ENCODE measurements around the gene CWC27.
"Not testable (repeated sequence)": the region's sequence is repeated elsewhere in the genome, so short reads cannot be mapped to it uniquely, and the experiment has no call there.

CWC27 gene

GRCh38 chr5:64827703-64828102 lies 59.0 kb downstream of the CWC27 start:
- POLR2A ChIA-PET = no interaction called here
- CTCF ChIA-PET = no interaction called here
- TF ChIP-seq NFRKB (IDR thresholded peaks at IDR 0.05) (no peak), L3MBTL2 (conservative IDR thresholded peaks at IDR 0.05) (no peak), CTBP1 (IDR thresholded peaks at IDR 0.05; ENCODE audit: borderline replicate concordance) (no peak)
- DNase-seq (ENCODE audit: extremely low spot score) = no peak

GRCh38 chr5:64830650-64831049 lies 61.9 kb downstream of the CWC27 start:
- CTCF ChIA-PET; DNase-seq (ENCODE audit: extremely low spot score); POLR2A ChIA-PET: not testable (repeated sequence)

GRCh38 chr5:64831996-64832395 lies 63.3 kb downstream of the CWC27 start:
- ChIA-PET POLR2A (no interaction called here), CTCF (no interaction called here)
- no peak for TF ChIP-seq BHLHE40 (IDR thresholded peaks at IDR 0.05; ENCODE audit: borderline replicate concordance)
- TF ChIP-seq PKNOX1 (IDR thresholded peaks at IDR 0.05) = no peak
- TF ChIP-seq LEF1 (IDR thresholded peaks at IDR 0.05; ENCODE audit: borderline replicate concordance) = no peak
- no peak for TF ChIP-seq HDGF (IDR thresholded peaks at IDR 0.05; ENCODE audit: borderline replicate concordance)
- no peak for TF ChIP-seq FOXK2 (IDR thresholded peaks at IDR 0.05)
- no peak for TF ChIP-seq ARNT (IDR thresholded peaks at IDR 0.05)
- no peak for TF ChIP-seq NFRKB (IDR thresholded peaks at IDR 0.05)
- no peak for TF ChIP-seq TARDBP (IDR thresholded peaks at IDR 0.05)
- TF ChIP-seq CTBP1 (IDR thresholded peaks at IDR 0.05; ENCODE audit: borderline replicate concordance) = no peak
- TF ChIP-seq L3MBTL2 (conservative IDR thresholded peaks at IDR 0.05) = no peak
- TF ChIP-seq SP1 (IDR thresholded peaks at IDR 0.05) = no peak
- no peak for TF ChIP-seq ZNF384 (IDR thresholded peaks at IDR 0.05)
- no peak for TF ChIP-seq FOXM1 (IDR thresholded peaks at IDR 0.05; ENCODE audit: borderline replicate concordance)
- no peak for TF ChIP-seq SUZ12 (IDR thresholded peaks at IDR 0.05)
- DNase-seq (ENCODE audit: extremely low spot score) = no peak

GRCh38 chr5:64834037-64834436 lies 65.3 kb downstream of the CWC27 start:
- DNase-seq (ENCODE audit: extremely low spot score) = no peak
- CTCF ChIA-PET = no interaction called here
- POLR2A ChIA-PET = no interaction called here
- no peak for TF ChIP-seq FOXK2 (IDR thresholded peaks at IDR 0.05)
- TF ChIP-seq NFRKB (IDR thresholded peaks at IDR 0.05) = no peak
- TF ChIP-seq CTBP1 (IDR thresholded peaks at IDR 0.05; ENCODE audit: borderline replicate concordance) = no peak
- TF ChIP-seq ELF4 (IDR thresholded peaks at IDR 0.05) = no peak
- no peak for TF ChIP-seq L3MBTL2 (conservative IDR thresholded peaks at IDR 0.05)
- no peak for TF ChIP-seq FOXM1 (IDR thresholded peaks at IDR 0.05; ENCODE audit: borderline replicate concordance)
- no peak for TF ChIP-seq ZNF384 (IDR thresholded peaks at IDR 0.05)
- TF ChIP-seq TARDBP (IDR thresholded peaks at IDR 0.05) = no peak
- TF ChIP-seq PKNOX1 (IDR thresholded peaks at IDR 0.05) = no peak
- TF ChIP-seq SUZ12 (IDR thresholded peaks at IDR 0.05) = no peak

- DNase-seq (ENCODE audit: extremely low spot score) = no peak
- ChIA-PET POLR2A (no interaction called here), CTCF (no interaction called here)
- TF ChIP-seq SP1 (IDR thresholded peaks at IDR 0.05) (no peak), PKNOX1 (IDR thresholded peaks at IDR 0.05) (no peak), TARDBP (IDR thresholded peaks at IDR 0.05) (no peak), SUZ12 (IDR thresholded peaks at IDR 0.05) (no peak), HDGF (IDR thresholded peaks at IDR 0.05; ENCODE audit: borderline replicate concordance) (no peak), CTBP1 (IDR thresholded peaks at IDR 0.05; ENCODE audit: borderline replicate concordance) (no peak), ARNT (IDR thresholded peaks at IDR 0.05) (no peak), BHLHE40 (IDR thresholded peaks at IDR 0.05; ENCODE audit: borderline replicate concordance) (no peak), FOXK2 (IDR thresholded peaks at IDR 0.05) (no peak), NFRKB (IDR thresholded peaks at IDR 0.05) (no peak), FOXM1 (IDR thresholded peaks at IDR 0.05; ENCODE audit: borderline replicate concordance) (no peak), FOXA1 (IDR thresholded peaks at IDR 0.05) (no peak), ELF4 (IDR thresholded peaks at IDR 0.05) (no peak), ZNF384 (IDR thresholded peaks at IDR 0.05) (no peak), L3MBTL2 (conservative IDR thresholded peaks at IDR 0.05) (no peak)
Observed at GRCh38 chr5:64834611-64835010, 65.9 kb downstream of the CWC27 start.

- TF ChIP-seq HDGF (IDR thresholded peaks at IDR 0.05; ENCODE audit: borderline replicate concordance) (no peak), SP1 (IDR thresholded peaks at IDR 0.05) (no peak), FOXM1 (IDR thresholded peaks at IDR 0.05; ENCODE audit: borderline replicate concordance) (no peak), BHLHE40 (IDR thresholded peaks at IDR 0.05; ENCODE audit: borderline replicate concordance) (no peak), FOXK2 (IDR thresholded peaks at IDR 0.05) (no peak), NFRKB (IDR thresholded peaks at IDR 0.05) (no peak), PKNOX1 (IDR thresholded peaks at IDR 0.05) (no peak), LEF1 (IDR thresholded peaks at IDR 0.05; ENCODE audit: borderline replicate concordance) (no peak), ARNT (IDR thresholded peaks at IDR 0.05) (no peak), SUZ12 (IDR thresholded peaks at IDR 0.05) (no peak), FOXA1 (IDR thresholded peaks at IDR 0.05) (no peak)
- DNase-seq (ENCODE audit: extremely low spot score) = no peak
- ChIA-PET CTCF (no interaction called here), POLR2A (no interaction called here)
Observed at GRCh38 chr5:64835266-64835665, 66.5 kb downstream of the CWC27 start.

All from HEK293T (cell line).